UCSD-AML1 (cell line): ENCODE measurements around the gene KPNA2.
"Not testable (repeated sequence)": the region's sequence is repeated elsewhere in the genome, so short reads cannot be mapped to it uniquely, and the experiment has no call there.

Experiments
- DNase-seq: peaks from one replicate; lab custom pipeline; 2025; ENCODE audit not compliant: unreplicated experiment; lab: John Stamatoyannopoulos, UW

KPNA2 gene

DNA sequence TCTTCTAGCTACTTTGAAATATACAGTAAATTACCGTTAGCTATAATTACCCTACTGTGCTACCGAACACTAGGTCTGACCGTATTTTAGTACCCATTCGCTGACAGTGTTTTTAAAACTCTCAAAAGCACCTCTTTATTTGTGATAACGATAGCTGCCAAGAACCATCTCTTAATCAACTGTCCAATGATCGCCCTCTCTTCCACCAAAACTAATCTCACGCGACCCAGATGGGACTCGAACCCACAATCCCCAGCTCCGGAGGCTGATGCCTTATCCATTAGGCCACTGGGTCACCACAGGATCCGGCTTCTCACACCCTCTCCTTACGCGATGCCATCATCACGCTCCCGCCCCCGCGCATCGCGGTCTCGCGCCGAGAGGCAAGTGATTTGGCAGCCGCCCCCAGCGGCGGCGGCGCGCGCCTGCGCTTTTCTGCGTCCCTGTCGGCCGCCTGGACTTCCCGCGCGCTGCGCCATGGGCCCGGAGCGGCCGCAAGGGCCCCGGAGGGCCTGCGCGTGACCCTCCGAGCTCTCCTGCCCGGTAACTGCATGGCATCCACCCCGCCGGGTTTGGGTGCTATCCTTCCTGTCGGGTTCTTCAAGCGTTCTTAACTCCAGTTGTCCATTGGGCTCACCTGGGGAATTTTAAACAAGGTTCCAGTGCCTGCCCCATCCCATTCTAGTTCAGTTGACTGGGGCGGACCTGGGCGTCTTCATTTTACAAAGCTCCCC, 15.7 kb upstream of the KPNA2 start:
- peak; percentile 98 for DNase-seq

DNA sequence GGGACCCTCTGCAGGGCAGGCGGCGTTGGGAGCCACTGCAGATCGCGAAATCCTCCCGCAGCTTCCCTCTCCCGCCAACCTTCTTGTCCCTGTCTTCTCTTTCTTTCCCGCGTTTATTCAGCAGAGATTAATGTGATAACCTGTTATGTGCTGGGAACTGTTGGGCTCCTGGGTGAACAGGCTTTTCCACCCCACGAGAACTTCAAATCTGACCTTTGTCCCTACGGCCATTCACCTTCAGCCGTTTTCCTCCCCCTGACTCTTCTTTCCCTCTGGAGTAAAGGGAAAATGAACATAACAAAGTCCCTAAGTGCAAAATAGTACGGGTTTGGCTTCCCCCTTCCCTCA, 15.2 kb upstream of the KPNA2 start:
- DNase-seq, result no peak

GRCh38 chr17:68020791-68021190, 14.7 kb upstream of the KPNA2 start:
- not testable (repeated sequence) for DNase-seq

- DNase-seq, result no peak
Observed at GRCh38 chr17:68021963-68022362, 13.6 kb upstream of the KPNA2 start.

- DNase-seq, result not testable (repeated sequence)
Observed at GRCh38 chr17:68022547-68022946, 13.0 kb upstream of the KPNA2 start.

- DNase-seq, result no peak
Observed at GRCh38 chr17:68029512-68030215, 5.9 kb upstream of the KPNA2 start.

GRCh38 chr17:68033636-68034451, 1.7 kb upstream of the KPNA2 start:
- DNase-seq, result no peak

DNA sequence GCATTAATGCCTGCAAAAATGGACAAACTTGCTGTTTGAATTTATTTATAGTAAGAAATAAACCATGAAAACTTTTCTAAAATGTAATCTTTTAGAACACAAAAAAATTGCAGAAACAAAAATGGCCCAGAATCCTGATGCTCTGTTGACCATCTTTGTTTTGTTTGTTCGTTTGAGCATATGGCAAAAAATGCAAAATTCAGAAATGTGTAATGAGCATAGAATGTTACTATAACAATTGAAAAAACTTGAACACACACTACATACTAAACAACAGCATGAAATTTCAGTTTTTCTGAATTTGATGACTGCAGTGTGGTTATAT, 1.1 kb upstream of the KPNA2 start:
- no peak for DNase-seq

DNA sequence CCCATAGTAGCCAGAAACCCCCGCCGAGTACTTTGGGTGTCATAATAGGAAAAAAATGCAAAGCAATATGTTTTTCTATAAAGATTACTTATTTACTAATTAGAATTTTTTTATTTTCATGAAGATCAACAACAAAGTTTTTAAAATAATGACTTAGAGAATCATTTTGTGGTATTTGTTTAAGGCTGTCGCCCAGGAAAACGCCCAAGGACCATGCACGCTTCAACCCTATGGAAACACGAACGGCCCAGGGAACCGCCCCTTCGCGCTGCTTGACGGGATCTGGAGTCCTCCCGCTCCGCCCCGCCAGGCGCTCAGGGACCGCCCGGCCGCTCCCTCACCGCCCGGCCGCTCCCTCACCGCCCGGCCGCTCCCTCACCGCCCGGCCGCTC, 408 bp upstream of the KPNA2 start:
- DNase-seq, result peak; percentile 97

DNA sequence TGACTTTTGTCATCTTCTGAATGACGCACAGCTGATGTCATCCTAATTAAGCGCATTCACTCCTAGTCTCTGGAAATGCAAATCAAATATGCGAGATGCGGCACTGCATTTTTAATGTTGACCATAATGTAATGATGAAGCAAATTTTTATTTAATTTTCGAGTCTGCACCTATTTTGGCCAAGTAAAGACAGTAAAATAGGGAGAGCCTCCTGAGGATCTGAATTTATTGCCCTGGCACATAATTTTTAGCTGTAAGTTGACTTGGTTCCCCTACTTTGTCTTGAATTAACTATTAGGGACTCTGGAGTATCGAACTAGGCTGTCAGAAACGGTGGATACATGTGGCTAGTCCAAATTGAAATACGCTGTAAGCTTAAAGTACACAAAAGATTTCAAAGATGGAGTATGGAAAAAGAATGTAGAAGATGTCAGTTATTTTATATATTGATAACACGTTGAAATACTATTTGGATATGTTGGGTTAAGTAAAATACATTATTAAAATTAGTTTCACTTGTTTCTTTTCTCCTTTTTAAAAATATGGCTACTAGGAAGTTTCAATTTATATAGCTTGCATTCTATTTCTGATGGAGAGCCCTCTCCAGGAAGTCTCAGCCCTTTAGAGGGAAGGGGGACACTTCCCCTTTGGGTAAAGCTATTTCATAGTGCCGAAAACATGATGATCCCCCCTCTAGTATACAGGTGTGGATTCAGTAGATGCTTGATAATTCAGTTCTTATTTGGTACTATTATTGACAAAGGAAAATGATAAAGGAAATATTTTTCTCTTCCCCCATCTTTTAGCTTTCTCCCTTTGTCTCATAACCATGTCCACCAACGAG, 991 bp downstream of the KPNA2 start:
- DNase-seq, result no peak

GRCh38 chr17:68047153-68047846, 11.8 kb downstream of the KPNA2 start:
- no peak for DNase-seq

- DNase-seq, result not testable (repeated sequence)
Observed at GRCh38 chr17:68047890-68048542, 12.5 kb downstream of the KPNA2 start.

DNA sequence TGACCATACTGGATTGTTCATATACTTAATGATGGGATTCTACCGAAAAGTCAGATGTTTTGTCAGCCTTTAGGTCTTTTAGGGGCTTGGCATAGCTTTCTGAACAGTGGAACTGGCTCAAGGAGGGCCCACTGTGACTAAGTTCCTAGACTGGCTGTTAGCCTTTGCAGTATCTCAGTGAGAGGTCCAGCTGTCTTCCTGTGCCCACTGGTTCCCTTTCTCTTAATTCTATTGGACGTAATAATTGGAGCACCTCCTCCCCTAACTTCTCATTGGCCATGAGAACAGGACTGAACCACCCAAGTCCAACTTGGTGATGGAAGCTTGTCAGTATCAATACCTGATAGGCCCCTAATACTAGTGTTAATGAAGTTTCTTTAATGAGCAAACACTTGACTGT, 13.5 kb downstream of the KPNA2 start:
- DNase-seq, result no peak

GRCh38 chr17:68049812-68050437, 14.4 kb downstream of the KPNA2 start:
- DNase-seq, result not testable (repeated sequence)

GRCh38 chr17:68051321-68052312, 16.1 kb downstream of the KPNA2 start:
- not testable (repeated sequence) for DNase-seq

DNA sequence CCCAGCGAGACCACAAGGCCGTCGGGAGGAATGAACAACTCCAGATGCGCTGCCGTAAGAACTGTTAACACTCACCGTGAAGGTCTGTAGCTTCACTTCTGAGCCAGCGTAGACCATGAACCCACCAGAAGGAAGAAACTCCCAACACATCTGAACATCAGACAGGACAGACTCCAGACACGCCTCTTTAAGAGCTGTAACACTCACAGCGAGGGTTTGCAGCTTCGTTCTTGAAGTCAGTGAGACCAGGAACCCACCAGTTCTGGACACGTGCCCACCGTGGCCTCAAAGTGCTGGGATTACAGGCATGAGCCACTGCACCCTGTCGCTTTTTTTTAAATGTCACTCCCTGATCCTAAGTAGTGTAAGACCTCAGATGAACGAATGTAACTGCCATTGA, 17.3 kb downstream of the KPNA2 start:
- no peak for DNase-seq

- DNase-seq, result no peak
Observed at GRCh38 chr17:68053231-68054013, 17.9 kb downstream of the KPNA2 start.
